ENCODE measurements around the gene FHAD1.
A peak's percentile ranks its signal among the peaks of the same experiment; 100 is the strongest.

The FHAD1 gene

DNA sequence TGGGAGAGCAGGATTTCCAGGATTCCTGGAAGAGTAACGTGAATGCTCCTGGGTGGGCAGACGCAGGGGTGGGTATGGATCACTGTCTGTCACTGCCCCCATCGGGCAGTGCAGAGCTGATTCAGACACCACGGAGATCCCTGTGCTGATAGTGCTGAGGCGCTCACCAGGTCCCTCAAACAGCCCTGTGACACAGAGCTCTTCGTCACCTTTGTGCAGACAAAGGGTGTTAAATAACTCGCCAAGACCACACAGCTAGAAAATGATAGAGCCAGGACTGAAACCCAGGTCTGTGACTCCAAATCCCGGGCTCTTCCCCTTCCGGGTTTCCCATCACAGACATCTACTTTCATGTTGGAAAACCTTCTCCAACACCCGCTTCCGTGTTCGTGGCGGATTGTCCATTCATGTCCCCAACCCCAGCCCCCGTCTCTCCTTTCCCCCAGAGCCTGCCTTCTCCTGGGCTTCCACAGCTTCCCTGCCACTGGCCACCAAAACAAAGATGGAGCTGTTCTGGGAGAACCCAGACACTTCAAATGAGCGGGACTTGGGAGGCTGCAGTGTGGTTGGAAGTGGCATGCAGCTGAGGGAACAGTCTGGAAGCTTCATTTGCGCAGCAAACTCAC lies 165.3 kb downstream of the FHAD1 start:
- DNase-seq (ENCODE audit: low spot score): peak; percentile 77
- peaks cover 54% of the 10 kb centered on the region for H3K4me1 Mint-ChIP-seq (ENCODE audit: low read depth)
- peak overlapping the region; percentile 95 for H3K4me3 Mint-ChIP-seq
- H3K27ac Mint-ChIP-seq: peak overlapping the region; percentile 93
- peaks cover 18% of the 10 kb centered on the region for H3K27me3 Mint-ChIP-seq (ENCODE audit: low read depth)
- no peaks in the 10 kb centered on the region for H3K9me3 Mint-ChIP-seq
- H3K36me3 Mint-ChIP-seq (ENCODE audit: low read depth): peaks cover 45% of the 10 kb centered on the region

DNA sequence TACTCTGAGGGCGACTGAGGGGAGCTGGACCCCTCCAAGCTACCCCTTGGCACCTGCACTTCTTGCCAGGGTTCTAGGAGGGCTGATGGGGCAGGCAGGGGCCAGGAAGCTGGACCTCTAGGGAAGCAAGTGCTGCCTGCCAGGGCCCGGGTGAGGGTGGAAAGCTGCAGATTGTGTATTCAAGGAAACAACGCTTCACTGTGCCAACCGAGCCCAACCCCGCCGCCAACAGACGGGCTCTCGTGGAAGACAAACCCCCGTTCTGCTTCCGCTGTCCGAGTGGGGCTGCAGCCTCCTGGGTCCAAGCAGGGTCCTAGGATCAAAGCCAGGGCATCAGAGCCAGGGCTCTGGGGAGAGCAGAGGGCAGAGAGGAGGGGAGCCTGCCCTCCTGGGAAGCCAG lies 165.8 kb downstream of the FHAD1 start:
- Mint-ChIP-seq H3K36me3 (ENCODE audit: low read depth) (peaks cover 45% of the 10 kb centered on the region), H3K4me3 (peak overlapping the region; percentile 95), H3K4me1 (ENCODE audit: low read depth) (peaks cover 60% of the 10 kb centered on the region), H3K27ac (peak overlapping the region; percentile 93), H3K27me3 (ENCODE audit: low read depth) (peaks cover 12% of the 10 kb centered on the region), H3K9me3 (no peaks in the 10 kb centered on the region)
- DNase-seq (ENCODE audit: low spot score): no peak

DNA sequence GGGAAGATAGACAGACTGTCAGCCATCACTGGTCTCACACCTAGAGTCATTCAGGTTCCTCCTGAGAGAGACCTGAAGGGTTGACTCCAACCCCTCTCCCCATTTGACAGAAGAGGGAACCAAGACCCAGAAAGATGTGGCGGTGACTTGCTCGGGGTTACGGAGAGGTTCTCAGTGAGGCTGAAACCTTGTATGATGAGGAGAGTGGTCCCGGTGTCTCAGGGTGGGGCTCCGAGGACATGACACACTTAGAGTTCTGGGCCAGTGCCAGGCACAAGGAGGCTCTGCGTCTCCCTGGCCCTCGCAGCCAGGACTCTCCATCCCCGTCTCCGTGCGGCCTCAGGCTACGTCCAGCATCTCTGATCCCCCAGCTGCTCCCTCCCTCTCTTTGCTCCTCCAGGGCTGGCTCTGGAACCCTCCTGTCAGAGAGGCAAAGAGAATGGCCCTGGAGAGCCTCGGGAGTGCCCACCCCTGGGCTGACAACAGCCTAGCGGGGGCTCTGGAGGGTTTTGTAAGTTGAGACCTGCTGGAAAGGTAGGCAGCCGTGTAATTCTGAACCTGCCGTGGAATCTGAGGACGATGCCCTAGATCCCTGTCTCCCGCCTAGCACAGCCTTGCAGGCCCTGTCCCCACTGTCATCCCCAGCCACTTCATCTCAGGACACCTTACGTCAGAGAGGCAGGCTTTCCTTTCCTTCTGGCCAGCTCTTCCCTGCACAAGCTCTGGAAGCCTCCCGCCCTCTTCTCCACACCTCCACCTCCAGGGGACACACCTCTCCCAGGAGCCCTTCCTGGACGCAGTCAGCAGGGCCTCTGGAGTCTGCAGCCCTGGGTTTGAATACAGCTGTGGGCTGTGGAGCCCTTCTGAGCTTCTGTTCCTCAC lies 166.8 kb downstream of the FHAD1 start:
- Mint-ChIP-seq H3K36me3 (ENCODE audit: low read depth) (peaks cover 48% of the 10 kb centered on the region), H3K27ac (peak overlapping the region; percentile 65), H3K4me3 (no peak overlapping the region)

DNA sequence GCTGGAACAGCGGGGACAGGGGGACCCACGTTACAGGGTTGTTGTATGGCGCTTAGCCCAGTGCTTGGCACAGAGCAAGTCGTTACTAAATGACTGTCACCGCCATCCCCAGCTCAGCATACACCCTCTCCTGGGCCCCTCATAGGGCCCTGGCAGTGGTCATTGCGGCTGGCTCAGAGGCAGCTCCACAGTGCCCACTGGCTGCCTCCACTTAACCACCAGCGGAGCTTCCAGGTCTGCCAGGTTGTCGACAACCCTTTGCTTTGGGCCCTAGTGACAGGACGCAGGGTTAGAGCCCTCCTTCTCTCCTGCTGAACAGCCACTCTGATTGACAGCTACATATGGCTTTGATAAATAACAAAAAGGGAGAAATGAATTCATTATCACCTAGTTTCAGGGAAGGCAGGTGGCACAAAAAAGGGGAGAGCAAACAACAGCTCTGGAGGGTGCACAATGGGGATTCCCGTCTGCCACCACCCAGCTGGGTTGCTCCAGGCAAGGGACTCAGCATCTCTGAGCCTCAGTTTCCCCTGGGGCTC lies 167.5 kb downstream of the FHAD1 start:
- H3K27me3 Mint-ChIP-seq (ENCODE audit: low read depth): no peaks in the 10 kb centered on the region
- H3K27ac Mint-ChIP-seq: no peak overlapping the region
- peaks cover 50% of the 10 kb centered on the region for H3K36me3 Mint-ChIP-seq (ENCODE audit: low read depth)
- DNase-seq (ENCODE audit: low spot score): no peak
- no peaks in the 10 kb centered on the region for H3K9me3 Mint-ChIP-seq
- H3K4me3 Mint-ChIP-seq: no peak overlapping the region
- H3K4me1 Mint-ChIP-seq (ENCODE audit: low read depth): peaks cover 62% of the 10 kb centered on the region

More for the DNA sequence above, 166.8 kb downstream of the FHAD1 start:
- no peaks in the 10 kb centered on the region for H3K9me3 Mint-ChIP-seq
- DNase-seq (ENCODE audit: low spot score): no peak
- peaks cover 5% of the 10 kb centered on the region for H3K27me3 Mint-ChIP-seq (ENCODE audit: low read depth)
- H3K4me1 Mint-ChIP-seq (ENCODE audit: low read depth): peaks cover 65% of the 10 kb centered on the region

DNA sequence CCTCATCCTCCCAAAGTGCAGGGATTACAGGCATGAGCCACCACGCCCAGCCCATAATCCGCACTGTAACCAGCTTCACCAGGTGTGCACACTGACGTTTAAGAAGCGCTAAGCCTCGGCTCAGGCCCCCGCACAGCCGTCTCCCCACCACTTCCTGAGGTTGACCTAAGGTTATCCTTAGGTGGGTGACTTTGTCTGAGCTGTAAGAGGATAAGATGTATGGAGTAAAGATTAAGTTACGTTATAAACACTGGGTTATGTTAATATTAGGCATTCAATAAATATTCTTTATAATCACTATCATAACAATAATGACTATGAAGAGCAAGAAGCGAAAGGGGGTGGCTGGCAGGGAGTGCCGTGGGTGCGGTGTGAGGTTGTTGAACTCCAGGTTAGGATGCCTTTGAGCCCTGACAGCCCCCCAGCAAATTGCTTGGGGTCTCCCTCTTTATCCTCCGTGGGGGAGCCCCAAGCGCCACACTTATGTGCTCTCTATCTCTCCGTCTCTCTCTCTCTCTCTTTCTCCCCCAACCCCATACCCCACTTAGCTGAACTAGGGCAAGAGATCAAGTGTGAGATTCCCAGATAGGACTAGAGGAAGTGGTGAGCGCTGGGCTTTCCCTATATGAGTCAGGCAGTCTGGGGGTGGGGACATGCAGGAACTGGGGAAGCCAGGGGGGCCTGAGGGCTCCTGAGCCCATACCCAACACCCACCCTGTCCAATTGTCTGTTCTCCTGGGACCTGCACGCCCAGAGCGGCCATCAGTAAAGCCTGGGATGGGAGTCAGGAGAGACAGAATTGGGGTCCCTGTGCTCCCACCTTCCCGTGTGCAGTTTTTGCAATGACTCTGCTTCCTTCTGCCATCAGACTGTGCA lies 170.3 kb downstream of the FHAD1 start:
- DNase-seq (ENCODE audit: low spot score): peak; percentile 81
- Mint-ChIP-seq H3K27ac (peak overlapping the region; percentile 92), H3K27me3 (ENCODE audit: low read depth) (no peaks in the 10 kb centered on the region), H3K4me3 (peak overlapping the region; percentile 83), H3K4me1 (ENCODE audit: low read depth) (peaks cover 57% of the 10 kb centered on the region), H3K9me3 (no peaks in the 10 kb centered on the region), H3K36me3 (ENCODE audit: low read depth) (peaks cover 52% of the 10 kb centered on the region)

DNA sequence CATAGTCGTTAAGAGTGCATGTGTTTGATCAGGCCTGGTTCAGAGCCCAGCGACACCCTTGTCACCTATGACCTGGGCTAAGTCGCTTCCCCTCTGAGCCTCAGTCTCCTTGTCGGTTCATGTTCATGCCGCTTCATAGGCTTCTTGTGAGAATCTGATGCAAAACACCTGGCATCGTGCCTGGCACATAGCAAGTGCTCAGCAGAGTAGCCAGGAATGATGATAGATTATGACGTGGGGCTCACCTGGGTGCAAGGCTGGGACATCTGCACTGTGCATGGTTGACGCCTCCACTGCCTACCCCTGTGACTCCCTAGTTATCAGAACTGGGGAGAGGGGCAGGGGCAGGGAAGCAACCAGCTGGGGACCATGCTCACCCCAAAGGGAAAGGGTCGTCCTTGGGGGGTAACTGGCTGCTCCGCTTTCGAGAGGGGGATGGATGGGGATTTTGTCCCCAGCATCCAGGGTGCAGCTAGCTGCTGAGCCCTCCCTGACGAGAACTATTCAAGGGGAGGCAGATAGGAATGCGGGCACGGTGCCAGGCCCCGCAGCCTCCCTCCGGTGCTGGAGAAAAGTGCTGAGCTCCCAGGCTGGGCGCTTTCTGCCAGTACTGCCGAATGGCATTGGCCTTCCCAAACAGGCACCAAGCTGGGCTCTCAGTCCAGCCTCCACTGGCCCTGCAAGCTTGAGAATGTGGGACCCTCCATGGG lies 171.9 kb downstream of the FHAD1 start:
- Mint-ChIP-seq H3K4me3 (peak overlapping the region; percentile 48), H3K4me1 (ENCODE audit: low read depth) (peaks cover 52% of the 10 kb centered on the region), H3K27ac (no peak overlapping the region), H3K9me3 (no peaks in the 10 kb centered on the region), H3K36me3 (ENCODE audit: low read depth) (peaks cover 49% of the 10 kb centered on the region), H3K27me3 (ENCODE audit: low read depth) (no peaks in the 10 kb centered on the region)
- DNase-seq (ENCODE audit: low spot score): no peak

DNA sequence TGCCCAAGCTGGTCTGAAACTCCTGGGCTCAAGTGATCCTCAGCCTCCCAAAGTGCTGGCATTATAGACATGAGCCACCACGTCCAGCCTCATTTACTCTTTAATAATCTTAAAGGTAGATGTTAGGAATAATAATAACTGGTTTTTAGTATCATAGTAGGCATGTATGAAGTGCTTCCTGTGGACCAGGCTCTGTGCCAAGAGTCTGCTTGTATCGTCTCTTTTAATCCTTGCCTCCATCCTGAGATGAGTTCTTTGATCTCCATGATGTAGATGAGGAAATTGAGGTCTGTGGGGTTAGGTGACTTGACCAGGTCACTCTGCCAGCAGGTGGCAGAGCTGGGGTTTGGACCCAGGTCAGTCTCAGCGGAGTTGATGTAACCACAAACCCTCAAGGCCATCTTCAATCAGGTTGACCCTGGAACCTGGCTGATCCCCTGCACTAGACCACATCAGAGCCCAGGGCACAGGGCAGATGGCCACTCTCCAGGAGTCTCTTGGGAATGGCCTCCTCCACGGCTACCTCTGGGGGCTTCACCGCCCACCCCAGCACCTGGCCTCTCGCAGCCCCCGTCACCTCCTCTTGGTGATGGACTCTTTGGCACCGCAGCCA lies 173.9 kb downstream of the FHAD1 start:
- H3K27ac Mint-ChIP-seq: no peak overlapping the region
- no peaks in the 10 kb centered on the region for H3K27me3 Mint-ChIP-seq (ENCODE audit: low read depth)
- no peak for DNase-seq (ENCODE audit: low spot score)
- H3K36me3 Mint-ChIP-seq (ENCODE audit: low read depth): peaks cover 35% of the 10 kb centered on the region
- H3K9me3 Mint-ChIP-seq: no peaks in the 10 kb centered on the region
- peaks cover 38% of the 10 kb centered on the region for H3K4me1 Mint-ChIP-seq (ENCODE audit: low read depth)
- H3K4me3 Mint-ChIP-seq: no peak overlapping the region

DNA sequence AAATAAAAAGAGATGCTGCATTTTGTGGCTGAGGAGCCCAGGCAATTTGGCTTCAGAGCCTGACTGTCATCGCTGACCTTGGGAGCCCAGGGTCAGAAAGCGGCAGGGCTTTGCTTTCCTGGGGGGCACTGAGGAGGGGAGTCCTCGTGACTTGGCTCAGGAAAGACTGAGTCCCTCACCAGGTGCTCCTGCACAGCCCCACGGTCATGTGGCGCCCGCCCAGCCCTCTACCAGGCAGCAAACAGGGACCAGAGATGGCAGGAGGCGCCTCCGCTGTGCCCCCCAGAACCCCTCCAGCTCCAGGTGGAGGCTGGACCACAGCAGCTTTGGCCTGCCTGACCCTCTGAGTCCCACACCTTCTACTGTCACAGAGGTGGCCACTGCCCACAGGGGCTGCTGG lies 175.8 kb downstream of the FHAD1 start:
- H3K27ac Mint-ChIP-seq: no peak overlapping the region
- peaks cover 38% of the 10 kb centered on the region for H3K36me3 Mint-ChIP-seq (ENCODE audit: low read depth)
- no peaks in the 10 kb centered on the region for H3K27me3 Mint-ChIP-seq (ENCODE audit: low read depth)
- no peaks in the 10 kb centered on the region for H3K9me3 Mint-ChIP-seq
- no peak for DNase-seq (ENCODE audit: low spot score)
- H3K4me3 Mint-ChIP-seq: no peak overlapping the region
- H3K4me1 Mint-ChIP-seq (ENCODE audit: low read depth): peaks cover 25% of the 10 kb centered on the region

DNA sequence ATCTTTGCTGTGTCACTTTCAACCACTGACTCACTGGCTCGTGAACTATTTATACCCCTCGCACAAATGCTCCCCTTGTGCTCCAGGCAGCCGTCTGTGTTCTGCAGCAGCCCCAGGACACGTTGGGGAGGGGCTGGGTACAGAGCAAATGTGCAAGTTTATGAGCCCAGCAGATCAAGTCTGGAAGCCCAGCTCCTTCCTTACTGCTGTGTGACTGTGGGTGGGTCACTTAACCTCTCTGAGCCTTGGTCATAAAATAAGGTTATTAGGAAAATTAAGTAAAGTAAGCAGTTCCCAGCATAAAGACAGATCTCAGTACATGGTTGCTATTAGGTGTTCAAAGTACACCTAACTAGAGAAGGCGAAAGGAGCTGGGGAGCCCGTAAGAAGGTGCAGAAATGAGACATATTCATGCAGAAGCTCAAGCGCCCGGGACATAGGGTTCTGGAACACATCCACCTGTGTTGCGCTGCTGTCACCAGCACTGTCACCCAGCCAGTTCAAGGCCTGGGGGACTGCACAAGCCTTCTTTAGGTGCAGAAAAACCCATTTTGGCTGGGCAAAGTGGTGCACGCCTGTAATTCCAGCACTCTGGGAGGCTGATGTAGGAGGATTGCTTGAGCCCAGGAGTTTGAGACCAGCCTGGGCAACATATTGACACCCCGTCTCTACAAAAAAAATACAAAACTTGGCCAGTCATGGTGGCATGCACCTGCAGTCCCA lies 176.5 kb downstream of the FHAD1 start:
- H3K4me3 Mint-ChIP-seq: no peak overlapping the region
- peaks cover 23% of the 10 kb centered on the region for H3K4me1 Mint-ChIP-seq (ENCODE audit: low read depth)
- no peaks in the 10 kb centered on the region for H3K27me3 Mint-ChIP-seq (ENCODE audit: low read depth)
- DNase-seq (ENCODE audit: low spot score): no peak
- H3K36me3 Mint-ChIP-seq (ENCODE audit: low read depth): peaks cover 42% of the 10 kb centered on the region
- no peaks in the 10 kb centered on the region for H3K9me3 Mint-ChIP-seq
- H3K27ac Mint-ChIP-seq: no peak overlapping the region

DNA sequence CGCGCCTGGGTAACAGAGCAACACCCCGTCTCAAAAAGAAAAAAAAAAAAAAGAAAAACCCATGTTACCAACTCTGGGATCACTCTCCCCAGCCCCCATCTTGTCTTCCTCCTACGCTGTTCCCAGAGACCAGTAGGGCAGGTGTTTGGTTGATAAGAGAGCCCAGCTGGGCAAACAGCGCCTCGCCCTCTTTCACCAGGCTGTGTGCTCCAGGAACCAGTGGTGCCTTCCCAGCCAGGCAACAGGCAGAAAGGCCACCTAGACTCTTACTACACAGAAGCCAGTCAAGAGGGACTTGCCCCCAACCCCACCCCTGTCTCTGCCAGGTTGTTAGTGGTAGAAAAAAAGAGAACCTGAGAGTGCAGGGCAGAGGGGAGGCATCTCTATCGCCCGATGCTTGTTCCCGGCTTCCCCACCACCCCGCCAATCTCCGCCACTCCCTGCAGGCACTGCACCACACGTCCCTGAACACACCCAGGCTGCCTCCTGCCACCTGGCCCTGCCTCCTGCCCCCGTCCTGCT lies 177.2 kb downstream of the FHAD1 start:
- Mint-ChIP-seq H3K36me3 (ENCODE audit: low read depth) (peaks cover 37% of the 10 kb centered on the region), H3K4me3 (no peak overlapping the region), H3K27me3 (ENCODE audit: low read depth) (no peaks in the 10 kb centered on the region), H3K9me3 (no peaks in the 10 kb centered on the region), H3K27ac (peak overlapping the region; percentile 41), H3K4me1 (ENCODE audit: low read depth) (peaks cover 18% of the 10 kb centered on the region)
- DNase-seq (ENCODE audit: low spot score): no peak

DNA sequence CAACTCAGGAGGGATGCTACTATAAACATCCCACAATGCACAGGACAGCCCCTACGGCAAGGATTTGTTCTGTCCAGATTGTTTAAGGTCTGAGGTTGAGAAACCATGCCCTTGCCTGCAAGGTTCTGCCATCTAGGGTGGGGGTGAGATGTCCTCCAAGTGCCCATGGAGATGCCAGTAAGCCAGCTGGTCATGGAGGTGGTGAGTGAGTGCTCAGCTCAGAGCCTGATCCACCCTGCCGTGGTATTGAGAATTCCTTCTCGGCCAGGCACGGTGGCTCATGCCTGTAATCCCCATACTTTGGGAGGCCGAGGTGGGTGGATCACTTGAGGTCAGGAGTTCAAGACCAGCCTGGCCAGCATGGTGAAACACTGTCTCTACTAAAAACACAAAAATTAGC lies 178.0 kb downstream of the FHAD1 start:
- Mint-ChIP-seq H3K4me1 (ENCODE audit: low read depth) (peaks cover 18% of the 10 kb centered on the region), H3K27me3 (ENCODE audit: low read depth) (no peaks in the 10 kb centered on the region), H3K9me3 (no peaks in the 10 kb centered on the region), H3K4me3 (no peak overlapping the region), H3K27ac (no peak overlapping the region), H3K36me3 (ENCODE audit: low read depth) (peaks cover 35% of the 10 kb centered on the region)
- DNase-seq (ENCODE audit: low spot score): no peak

DNA sequence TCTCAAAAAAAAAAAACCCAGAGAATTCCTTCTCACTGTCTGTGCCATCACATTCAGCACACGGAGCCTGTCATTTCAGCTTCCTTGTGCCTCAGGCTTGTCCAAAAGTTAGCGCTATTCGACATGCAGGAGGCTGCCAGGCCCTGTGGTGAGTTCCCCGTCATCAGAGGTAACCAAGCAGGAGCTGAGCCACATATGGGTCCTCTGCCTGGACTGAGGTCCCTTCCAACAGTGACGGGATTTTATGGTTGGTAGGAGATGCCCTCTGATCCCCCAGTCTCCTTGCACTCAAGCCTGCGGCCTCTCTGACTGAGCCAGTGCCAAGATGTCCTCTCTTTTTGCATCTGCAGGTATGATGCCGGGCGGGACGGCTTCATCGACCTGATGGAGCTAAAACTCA lies 178.5 kb downstream of the FHAD1 start:
- Mint-ChIP-seq H3K4me3 (no peak overlapping the region), H3K36me3 (ENCODE audit: low read depth) (peaks cover 37% of the 10 kb centered on the region), H3K27me3 (ENCODE audit: low read depth) (no peaks in the 10 kb centered on the region), H3K4me1 (ENCODE audit: low read depth) (peaks cover 18% of the 10 kb centered on the region), H3K9me3 (no peaks in the 10 kb centered on the region), H3K27ac (no peak overlapping the region)
- DNase-seq (ENCODE audit: low spot score): no peak

Measured in T-helper 2 cell treated with Interferon-gamma antibody and Interleukin-4, amounts not matched to agents 5 μg/mL and 100 μg/mL, for 36 hours (primary cell).